PC-9 (cell line): ENCODE results near the gene KIF11. TPM values are rescaled to one million over a fixed set of nuclear protein-coding genes. Genes with fewer than 3 reads are reported as not detected.

Experiments
- BruUV-seq: library from RNA; stranded (reverse); fragments of 400-500 nt; replicated peaks from 2 replicates; lab custom pipeline; 2021; lab: Mats Ljungman, UMichigan
- CTCF ChIA-PET: fragments of 300-600 bp; sonication (Branson Sonifier 250); formaldehyde crosslinking; loops from one replicate; lab custom pipeline; 2022; ENCODE audit warnings: antibody characterized with exemption; lab: Charles Lee
- POLR2A ChIA-PET: fragments of 300-600 bp; sonication (Branson Sonifier 250); formaldehyde crosslinking; loops from one replicate; lab custom pipeline; 2022; ENCODE audit warnings: antibody characterized with exemption; ENCODE audit not compliant: unreplicated experiment; lab: Charles Lee
- DNase-seq, 2 experiments: peaks; one replicate each; pipeline versions ENCODE4 v3.0.0 to v3.0.0-alpha.2; 2015 to 2022; ENCODE audit warnings: mixed read lengths in 1 of 2
- H2AFZ ChIP-seq: fragments of 200-600 bp; sonication (generic); 2 replicates; pipeline ENCODE4 v1.8.1; 2017; ENCODE audit warnings: antibody characterized with exemption
- H3F3A ChIP-seq: fragments of 200-600 bp; sonication (generic); 2 replicates; pipeline ENCODE4 v1.8.1; 2017; ENCODE audit warnings: antibody characterized with exemption, mild to moderate bottlenecking, low read depth; ENCODE audit not compliant: insufficient read depth
- H3K27ac ChIP-seq: fragments of 200-600 bp; sonication (generic); 2 replicates; pipeline ENCODE4 v1.6.1; 2016; ENCODE audit warnings: mixed run types
- H3K27me3 ChIP-seq: fragments of 200-600 bp; sonication (generic); 2 replicates; pipeline ENCODE4 v1.6.1; 2016; ENCODE audit warnings: low read depth, mixed run types; ENCODE audit not compliant: insufficient read depth
- H3K36me3 ChIP-seq: fragments of 200-600 bp; sonication (generic); 2 replicates; pipeline ENCODE4 v1.6.1; 2016; ENCODE audit warnings: low read depth, mixed run types
- H3K4me1 ChIP-seq: fragments of 200-600 bp; sonication (generic); replicated peaks from 2 replicates; pipeline ENCODE4 v1.6.1; 2016; ENCODE audit warnings: mixed run types; ENCODE audit not compliant: insufficient read depth
- H3K4me2 ChIP-seq: fragments of 200-600 bp; sonication (generic); 2 replicates; pipeline ENCODE4 v1.6.1; 2017; ENCODE audit warnings: mixed run types
- H3K4me3 ChIP-seq: fragments of 200-600 bp; sonication (generic); 2 replicates; pipeline ENCODE4 v1.6.1; 2016; ENCODE audit warnings: mixed run types
- H3K79me2 ChIP-seq: fragments of 200-600 bp; sonication (generic); 2 replicates; pipeline ENCODE4 v1.6.1; 2017; ENCODE audit warnings: low read depth, mixed run types
- H3K9me2 ChIP-seq: fragments of 200-600 bp; sonication (generic); 2 replicates; pipeline ENCODE4 v1.8.1; 2017; ENCODE audit warnings: mild to moderate bottlenecking; ENCODE audit not compliant: insufficient read depth
- H3K9me3 ChIP-seq: fragments of 200-600 bp; sonication (generic); 2 replicates; pipeline ENCODE4 v1.8.1; 2016; ENCODE audit warnings: low read depth; ENCODE audit not compliant: insufficient read depth
- H4K20me1 ChIP-seq: fragments of 200-600 bp; sonication (generic); 2 replicates; pipeline ENCODE4 v1.8.1; 2017; ENCODE audit not compliant: insufficient read depth
- EZH2 ChIP-seq: fragments of 200-600 bp; sonication (generic); IDR thresholded peaks from 2 replicates; pipeline ENCODE4 v1.8.0; 2017; ENCODE audit warnings: antibody characterized with exemption, low read depth
- intact Hi-C: fragments of 100-400 bp; cut with micrococcal nuclease; formaldehyde crosslinking; loops from one replicate; pipeline ENCODE4 v1.10.0; 2022; ENCODE audit not compliant: unreplicated experiment
- total RNA-seq: library from RNA; stranded (reverse); gene quantifications from 2 replicates; pipeline ENCODE4 v1.2.3, GENCODE V29; 2021
- TF ChIP-seq, protein P1 (sequence below): fragments of 200-600 bp; sonication (generic); conservative IDR thresholded peaks from 2 replicates; pipeline ENCODE4 v1.6.1; 2017; ENCODE audit warnings: mixed run types, antibody characterized with exemption, mild to moderate bottlenecking, moderate library complexity

The KIF11 gene
- total RNA-seq, 1 experiment from 2014 or later = 35.7 TPM

GRCh38 chr10:92662848-92663247 lies 69.9 kb downstream of the KIF11 start:
- Histone ChIP-seq H3K9me2 (no peaks in the 10 kb centered on the region), H3K9me3 (no peaks in the 10 kb centered on the region), H3K4me2 (no peak overlapping the region), H4K20me1 (no peaks in the 10 kb centered on the region), H3K4me3 (no peak overlapping the region), H3F3A (no peaks in the 10 kb centered on the region), H3K27me3 (no peaks in the 10 kb centered on the region), H3K4me1 (no peaks in the 10 kb centered on the region), H3K27ac (no peak overlapping the region), H3K36me3 (no peaks in the 10 kb centered on the region), H2AFZ (no peak overlapping the region), H3K79me2 (no peaks in the 10 kb centered on the region)
- ChIA-PET CTCF (interaction anchor here (0.6 kb wide), 1 partner anchor 185 kb away, joined by 18 read pairs; the partner anchor contains the start of gene EXOC6), POLR2A (no interaction called here)
- TF ChIP-seq EZH2 = no peak
- TF ChIP-seq, protein P1, sequence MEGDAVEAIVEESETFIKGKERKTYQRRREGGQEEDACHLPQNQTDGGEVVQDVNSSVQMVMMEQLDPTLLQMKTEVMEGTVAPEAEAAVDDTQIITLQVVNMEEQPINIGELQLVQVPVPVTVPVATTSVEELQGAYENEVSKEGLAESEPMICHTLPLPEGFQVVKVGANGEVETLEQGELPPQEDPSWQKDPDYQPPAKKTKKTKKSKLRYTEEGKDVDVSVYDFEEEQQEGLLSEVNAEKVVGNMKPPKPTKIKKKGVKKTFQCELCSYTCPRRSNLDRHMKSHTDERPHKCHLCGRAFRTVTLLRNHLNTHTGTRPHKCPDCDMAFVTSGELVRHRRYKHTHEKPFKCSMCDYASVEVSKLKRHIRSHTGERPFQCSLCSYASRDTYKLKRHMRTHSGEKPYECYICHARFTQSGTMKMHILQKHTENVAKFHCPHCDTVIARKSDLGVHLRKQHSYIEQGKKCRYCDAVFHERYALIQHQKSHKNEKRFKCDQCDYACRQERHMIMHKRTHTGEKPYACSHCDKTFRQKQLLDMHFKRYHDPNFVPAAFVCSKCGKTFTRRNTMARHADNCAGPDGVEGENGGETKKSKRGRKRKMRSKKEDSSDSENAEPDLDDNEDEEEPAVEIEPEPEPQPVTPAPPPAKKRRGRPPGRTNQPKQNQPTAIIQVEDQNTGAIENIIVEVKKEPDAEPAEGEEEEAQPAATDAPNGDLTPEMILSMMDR = no peak
- intact Hi-C loops = no loop called here
- DNase-seq = no peak
- BruUV-seq = no TSS peak

DNA sequence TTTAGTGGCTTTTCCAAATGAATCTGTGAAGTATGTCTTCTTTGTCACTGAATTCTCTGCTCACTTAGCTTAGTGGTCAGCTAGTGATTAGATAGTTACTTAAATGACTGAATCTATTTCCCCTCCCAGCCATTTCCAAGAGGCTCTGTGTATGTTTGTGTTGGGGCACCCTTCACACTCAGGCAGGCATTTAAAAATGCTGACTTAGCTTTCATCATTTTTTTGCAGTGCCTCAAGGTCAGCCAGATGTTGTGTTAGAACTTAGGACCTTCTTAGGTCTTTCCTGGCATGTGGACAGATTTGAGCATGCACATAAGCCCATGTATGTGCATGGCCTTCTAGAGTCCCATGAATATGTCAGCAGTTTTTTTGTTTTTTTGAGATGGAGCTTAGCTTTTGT lies 71.4 kb downstream of the KIF11 start:
- intact Hi-C loops = no loop called here
- Histone ChIP-seq H3F3A (no peaks in the 10 kb centered on the region), H3K36me3 (no peaks in the 10 kb centered on the region), H4K20me1 (no peaks in the 10 kb centered on the region), H3K9me3 (no peaks in the 10 kb centered on the region), H3K79me2 (no peaks in the 10 kb centered on the region), H3K27ac (no peak overlapping the region), H3K4me1 (no peaks in the 10 kb centered on the region), H3K9me2 (no peaks in the 10 kb centered on the region), H2AFZ (no peak overlapping the region), H3K4me2 (no peak overlapping the region), H3K4me3 (no peak overlapping the region), H3K27me3 (no peaks in the 10 kb centered on the region)
- no peak for DNase-seq
- ChIA-PET POLR2A (no interaction called here), CTCF (no interaction called here)
- TF ChIP-seq EZH2 = no peak
- TF ChIP-seq, protein P1 = no peak
- BruUV-seq = no TSS peak

DNA sequence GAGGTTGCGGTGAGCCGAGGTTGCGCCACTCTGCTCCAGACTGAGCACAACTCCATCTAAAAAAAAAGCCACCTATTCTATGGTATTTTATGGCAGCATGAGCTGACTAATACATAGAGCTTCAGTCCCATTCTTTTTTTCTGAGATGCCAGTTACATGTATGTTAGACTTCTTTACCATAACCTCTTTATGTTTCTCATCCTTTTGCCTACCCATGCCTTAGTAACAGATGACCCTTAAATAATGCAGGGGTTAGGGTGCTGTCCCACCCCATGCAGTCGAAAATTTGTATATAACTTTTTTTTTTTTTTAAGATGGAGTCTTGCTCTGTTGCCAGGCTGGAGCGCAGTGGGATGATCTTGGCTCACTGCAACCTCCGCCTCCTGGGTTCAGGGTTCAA lies 74.1 kb downstream of the KIF11 start:
- H3K9me3 ChIP-seq = no peaks in the 10 kb centered on the region
- CTCF ChIA-PET = no interaction called here
- no peaks in the 10 kb centered on the region for H3K36me3 ChIP-seq
- H3K4me2 ChIP-seq = no peak overlapping the region
- H3K9me2 ChIP-seq = no peaks in the 10 kb centered on the region
- H2AFZ ChIP-seq = no peak overlapping the region
- H3K27ac ChIP-seq = no peak overlapping the region
- intact Hi-C loops = no loop called here
- no peaks in the 10 kb centered on the region for H3K4me1 ChIP-seq
- TF ChIP-seq, protein P1 = no peak
- TF ChIP-seq EZH2 = no peak
- no peaks in the 10 kb centered on the region for H3K27me3 ChIP-seq
- no peaks in the 10 kb centered on the region for H3K79me2 ChIP-seq
- no peak overlapping the region for H3K4me3 ChIP-seq
- POLR2A ChIA-PET = no interaction called here
- DNase-seq = no peak
- no peaks in the 10 kb centered on the region for H4K20me1 ChIP-seq
- no peaks in the 10 kb centered on the region for H3F3A ChIP-seq
- no TSS peak for BruUV-seq
